ENCODE data around the gene CPED1.

The CPED1 gene

DNA sequence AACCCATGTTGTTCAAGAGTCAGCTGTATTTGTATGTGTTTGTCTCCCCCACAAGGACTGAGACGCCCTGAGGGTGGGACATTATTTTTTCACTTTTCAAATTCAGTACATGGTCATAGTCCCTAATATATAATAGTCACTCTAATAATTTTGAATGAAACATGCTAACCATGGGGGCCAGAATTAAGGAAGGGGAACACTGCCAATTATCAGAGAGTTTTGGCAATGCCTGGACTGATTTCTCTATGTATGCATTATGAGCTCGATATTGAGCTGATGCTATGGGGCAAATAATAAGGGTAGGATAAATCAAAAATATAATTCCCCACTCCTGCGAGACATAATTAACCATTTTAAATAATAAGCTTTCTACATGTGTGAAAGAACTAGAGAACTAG, 87.4 kb downstream of the CPED1 start:
- no peak for DNase-seq

DNA sequence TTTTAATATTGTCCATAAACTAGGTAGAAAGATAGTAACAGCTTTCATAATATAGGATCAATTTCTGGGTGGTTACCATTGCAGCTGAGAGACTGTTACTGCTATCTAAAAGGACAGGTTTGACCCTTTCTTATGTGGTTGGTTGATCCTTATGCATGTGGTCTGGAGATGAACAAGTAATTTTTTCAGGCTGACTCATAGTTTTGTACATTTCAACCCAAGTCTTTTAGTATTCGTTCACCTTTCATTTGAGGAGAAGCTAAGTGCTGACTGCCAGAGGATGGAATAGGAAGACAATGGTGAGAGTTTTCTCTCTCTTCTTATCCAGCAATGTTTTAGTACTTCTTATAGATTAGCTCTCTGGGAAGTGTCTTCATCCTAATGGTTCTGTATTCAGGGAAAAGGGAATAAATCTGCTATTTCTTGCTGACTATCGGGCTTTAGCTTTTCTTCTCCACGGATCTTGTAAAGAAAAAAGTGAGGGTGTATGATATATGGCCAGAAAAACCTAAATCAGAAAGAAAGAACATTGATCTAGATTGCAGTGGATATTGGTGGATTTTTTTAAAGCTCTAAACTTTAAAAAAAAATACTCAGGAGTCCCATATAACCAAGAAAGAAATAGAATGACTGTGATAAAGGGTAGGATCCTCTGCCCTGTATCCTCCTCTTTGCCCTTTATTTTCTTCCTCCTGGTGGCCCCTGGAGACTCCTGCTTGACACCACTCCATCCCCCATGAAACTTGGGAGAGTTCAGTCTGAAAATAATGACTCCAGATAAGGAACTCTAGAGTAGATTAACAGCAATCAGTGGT, 88.0 kb downstream of the CPED1 start:
- no peak for DNase-seq

DNA sequence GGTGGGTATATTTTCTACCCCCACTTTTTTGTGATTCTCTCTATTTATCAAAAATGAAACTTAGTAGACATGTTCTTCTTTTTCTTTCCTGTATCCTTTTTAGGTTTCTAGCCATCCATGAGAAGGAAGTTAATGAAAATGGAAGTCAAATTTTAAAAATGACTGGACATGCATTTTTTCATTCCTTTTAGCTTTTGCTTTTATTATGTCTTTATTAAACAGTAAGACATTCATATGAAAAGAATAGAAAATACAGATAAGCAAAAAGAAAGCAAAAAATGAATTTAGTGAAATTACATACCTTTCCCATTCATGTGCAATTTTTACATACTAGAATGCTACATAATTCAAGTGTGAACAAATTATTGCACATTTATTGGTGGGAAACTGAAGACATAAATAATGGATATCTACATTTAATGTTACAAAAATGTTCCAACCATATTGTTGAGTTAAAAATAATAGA, 88.7 kb downstream of the CPED1 start:
- no peak for DNase-seq

DNA sequence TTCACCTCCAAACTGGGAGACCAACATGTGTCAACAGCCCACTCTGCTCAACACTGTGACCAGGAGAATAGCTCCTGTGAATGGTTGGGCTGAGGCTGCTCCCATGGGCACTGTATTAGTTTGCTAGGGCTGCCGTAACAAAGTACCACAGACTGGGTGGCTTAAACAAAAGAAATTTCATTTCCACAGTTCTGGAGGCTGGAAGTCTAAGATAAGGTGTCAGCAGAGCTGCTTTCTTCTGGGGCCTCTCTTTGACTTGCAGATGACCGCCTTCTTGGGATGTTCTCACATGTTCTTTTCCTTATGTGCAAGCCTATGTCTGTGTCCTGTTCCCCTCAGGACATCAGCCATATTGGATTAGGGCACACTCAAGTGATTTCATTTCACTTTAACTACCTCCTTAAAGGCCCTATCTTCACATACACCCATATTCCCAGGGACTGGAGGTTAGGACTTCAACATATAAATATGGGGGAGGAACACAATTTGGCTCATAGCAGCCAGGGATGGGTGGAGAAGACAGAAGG, 90.3 kb downstream of the CPED1 start:
- DNase-seq: no peak

DNA sequence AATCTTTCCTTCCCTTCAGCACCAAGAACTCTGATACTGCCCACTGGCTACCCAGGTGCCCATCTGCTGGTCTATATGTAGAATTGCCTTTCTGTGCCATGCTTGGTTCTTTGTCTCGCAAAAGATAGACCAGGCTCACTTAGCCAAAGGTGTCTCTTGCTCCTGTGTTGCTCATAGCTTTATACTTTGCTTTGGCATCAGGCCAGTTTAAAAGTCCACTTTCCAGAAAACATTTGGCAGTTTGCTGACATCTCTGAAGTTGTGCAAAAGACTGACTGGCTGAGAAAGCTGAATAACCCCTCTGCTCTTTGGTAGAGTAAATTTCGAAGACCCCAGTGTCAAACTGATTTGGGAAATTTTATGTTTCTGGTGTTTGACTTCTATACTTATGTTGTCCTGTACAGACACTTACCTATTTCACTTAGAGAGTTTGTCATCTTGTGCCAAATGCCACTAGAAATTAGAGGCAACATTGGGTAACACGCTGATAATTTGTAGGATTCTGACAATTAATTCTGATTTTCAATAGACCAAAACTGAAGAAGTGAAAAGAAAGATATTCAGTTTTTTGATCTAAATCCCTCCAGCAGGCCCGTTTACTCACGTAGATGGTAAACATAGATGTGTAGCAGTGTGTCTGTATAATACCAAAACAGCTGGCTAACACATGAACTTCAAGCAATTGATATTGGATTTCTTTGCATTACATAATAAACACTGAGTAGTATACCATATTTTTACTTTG, 91.1 kb downstream of the CPED1 start:
- DNase-seq: no peak

DNA sequence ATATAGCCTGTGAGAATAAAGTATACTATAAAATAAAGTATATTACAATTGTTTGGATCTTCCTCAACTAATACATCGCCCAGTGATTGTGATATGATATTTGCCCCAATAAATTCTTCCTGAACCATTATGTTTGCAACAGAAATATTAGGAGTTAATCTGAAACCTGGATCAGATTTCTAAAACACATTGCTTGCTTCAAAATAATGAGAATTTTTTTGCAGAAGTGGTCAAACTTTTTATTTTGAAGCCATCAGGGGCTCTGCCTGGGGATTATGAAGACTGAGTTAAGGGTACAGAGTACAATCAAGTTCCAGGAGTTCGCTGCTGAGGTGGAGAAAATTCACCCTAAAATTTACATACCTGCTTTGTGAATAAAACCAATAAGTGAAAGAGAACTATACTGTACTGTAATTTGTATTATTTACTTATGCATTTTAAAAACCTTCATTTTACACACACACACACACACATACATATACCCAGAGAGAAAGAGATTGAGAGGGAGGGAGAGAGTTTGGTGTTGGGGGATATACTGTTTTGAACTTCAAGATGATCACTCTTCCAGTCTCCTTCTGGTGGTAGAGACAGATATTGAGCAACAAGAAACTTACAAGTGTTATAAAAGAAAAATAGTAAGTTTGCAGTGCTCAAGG, 91.9 kb downstream of the CPED1 start:
- no peak for DNase-seq

DNA sequence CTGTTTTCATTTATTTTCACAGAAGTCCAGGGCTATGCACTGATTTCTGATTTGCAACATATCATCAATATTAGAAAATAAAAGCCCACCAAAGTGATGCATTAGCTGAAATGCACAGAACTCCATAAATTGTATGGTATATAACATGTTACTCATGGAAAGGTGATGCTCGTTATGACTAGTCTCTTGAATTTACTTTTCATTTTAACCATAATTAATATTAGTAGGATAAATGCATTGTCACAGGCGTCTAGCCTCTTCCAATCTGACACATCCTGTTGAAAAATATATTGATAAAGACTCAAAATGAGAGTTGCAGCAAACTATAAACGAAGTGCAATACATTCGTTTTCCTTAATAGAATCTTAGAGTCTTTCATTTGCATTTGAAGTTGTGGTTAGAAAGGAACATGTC, 92.4 kb downstream of the CPED1 start:
- DNase-seq: no peak

DNA sequence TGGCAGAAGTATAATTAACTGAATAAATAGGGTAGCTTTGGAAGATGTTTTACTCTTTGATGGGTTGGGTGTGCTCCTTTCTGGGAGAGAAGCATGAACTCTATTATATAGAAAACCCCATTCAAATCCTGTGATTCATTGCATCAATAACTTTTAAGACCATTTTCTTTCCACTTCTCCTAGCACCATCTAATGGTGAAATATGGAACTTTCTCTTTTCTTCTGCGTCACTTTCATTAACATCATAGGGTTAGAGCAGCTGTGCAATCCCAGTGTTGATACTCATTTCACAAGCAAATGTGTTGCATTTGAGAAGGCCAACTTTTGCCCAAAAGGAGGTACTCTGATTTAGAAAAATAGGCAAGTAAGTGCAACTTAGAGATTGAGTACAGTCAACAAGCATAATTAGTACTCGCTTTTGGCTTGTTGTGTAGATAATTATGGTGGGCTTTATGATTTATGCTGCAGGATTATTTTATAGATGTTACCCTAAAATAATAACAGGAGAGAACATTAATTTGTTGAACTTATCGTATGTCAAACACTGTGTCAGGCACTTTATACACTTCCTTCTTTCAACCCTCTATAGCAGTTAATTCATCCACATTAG, 92.9 kb downstream of the CPED1 start:
- DNase-seq: no peak

DNA sequence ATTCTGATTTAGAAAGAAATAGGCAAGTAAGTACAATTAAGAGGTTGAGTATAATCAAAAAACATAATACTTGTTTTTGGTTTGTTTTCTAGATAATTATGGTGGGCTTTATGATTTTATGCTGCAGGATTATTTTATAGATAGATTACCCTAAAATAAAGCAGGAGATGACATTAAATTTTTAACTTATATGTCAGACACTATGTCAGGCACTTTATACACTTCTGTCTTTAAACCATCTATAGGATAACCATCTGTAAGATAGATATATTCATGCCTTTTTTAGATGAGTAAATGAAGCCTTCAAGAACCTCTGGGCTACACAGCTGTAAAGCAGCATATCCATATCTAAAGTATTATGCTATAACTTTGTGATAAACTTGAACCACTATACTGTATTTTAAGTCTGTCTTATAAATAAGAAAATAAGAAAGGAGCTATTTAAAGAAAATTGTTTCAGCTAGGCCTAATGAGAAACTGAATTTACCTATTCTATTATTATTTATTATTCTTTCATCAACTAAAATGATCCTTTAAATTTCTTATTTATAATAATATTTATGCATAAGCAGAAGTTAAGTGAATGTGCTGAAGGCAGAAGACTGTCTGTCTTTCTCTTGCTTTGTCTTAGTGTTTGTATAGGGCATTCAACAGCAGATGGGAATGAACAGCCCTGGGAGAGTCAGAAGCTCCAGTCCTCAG, 94.0 kb downstream of the CPED1 start:
- DNase-seq: no peak

DNA sequence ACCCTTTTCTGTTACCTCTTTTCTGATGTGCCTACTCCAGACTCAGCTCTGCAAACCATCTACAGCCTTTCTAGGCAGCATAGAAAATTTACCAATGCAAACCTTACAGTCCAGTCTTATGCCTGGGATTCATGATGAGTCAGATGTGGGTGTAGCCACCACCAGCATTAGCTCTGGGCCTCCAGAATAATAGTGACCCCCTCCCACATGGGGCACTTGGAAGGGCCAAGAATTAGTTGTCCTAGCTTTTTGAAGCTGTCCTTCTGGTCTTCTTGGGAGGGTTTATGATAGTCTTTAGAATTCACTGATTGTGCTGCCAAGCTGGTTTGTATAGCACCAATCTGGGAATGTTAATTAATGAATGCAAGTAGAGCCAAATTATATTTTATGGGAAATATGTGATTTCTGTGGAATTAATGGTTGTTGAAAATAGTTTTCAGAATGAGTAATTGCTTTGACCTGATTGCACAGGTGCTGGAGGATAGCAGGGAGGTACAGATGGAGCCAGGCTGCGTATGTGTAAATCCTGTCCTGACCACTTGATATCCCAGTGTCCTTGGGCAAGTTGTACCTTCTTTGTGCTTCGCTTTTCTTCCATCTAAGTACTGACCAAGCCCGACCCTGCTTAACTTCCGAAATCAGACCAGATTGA, 94.8 kb downstream of the CPED1 start:
- no peak for DNase-seq

DNA sequence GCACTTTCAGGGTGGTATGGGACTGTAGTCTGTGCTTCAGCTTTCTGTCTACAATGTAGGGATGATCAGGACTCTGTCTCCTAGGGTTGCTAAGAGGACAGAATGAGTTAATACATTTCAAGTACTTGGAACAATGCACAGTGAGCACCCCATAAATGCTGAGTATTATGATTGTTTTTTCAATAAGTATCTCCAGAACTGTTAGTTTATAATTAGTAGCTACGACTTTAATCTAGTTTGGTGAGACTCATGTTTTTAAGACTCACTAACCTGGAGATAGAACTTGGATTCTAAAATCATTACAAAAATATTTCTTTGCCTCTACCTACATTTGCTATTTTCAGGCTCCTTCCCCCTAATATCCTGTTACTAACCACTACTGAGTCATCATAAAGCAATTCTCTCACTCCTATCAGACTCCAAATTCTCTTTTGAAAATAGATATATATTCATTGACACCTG, 95.3 kb downstream of the CPED1 start:
- DNase-seq: no peak

DNA sequence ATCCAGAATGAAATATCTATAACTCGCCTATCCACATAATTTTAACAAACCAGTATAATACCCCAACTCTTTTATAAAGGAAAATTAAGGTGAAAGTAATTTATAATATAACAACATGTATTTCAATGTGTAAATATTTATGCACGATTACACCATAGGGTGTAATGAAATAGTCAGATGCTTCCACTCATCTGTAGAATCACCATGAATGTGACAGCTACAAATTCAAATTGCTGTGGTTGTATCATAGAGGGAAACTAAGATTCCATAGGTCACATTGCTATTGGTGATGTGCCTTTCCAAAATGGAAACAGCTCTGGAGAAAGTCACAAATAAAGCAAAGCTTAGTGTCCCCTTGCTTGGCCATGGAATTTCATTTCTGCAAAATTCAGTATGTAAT, 95.7 kb downstream of the CPED1 start:
- no peak for DNase-seq

DNA sequence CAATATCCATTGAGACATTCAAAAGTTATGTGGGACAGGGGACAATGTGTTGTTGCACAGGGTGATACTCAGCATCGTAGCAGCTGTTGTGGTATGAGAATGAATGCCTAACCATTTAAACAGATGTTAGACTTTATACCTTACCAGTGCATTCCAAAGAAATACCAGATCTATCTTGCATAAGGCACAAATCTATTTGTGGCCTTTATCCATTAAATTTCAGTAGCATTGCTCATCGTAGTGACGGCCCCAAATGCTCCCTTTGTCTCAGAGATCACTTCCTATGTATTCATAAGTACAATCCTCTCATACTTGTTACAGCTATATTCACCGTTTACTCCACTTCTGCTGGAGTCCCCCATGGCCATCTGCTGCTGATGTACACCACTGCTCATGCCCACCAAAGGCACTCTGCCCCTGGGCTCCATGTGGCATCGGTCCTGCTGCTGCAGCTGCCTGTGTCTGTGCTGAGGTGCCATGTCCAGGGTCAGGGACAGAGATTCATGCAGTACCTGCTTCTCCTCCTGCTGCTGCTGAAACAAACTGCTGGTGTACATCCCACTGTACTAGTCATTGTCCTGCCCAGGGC, 96.3 kb downstream of the CPED1 start:
- DNase-seq: no peak

DNA sequence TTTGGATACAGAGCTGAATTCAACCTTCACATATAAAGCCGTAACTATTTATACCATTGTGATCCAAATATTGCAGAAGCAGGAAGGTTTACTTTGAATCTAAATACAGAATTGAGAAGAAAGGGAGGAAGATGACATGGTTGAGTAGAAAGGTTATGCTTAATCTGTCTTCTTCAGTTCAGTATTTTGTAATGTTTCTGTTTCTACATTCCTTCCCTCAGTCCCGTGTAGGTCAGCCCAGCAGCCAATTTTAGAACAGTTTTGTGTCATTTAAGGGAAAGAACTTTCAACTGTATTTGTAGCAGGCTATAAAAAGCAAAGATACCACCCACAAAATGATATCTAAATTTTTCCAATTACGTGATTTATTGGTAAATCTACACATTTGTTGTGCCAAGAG, 97.4 kb downstream of the CPED1 start:
- no peak for DNase-seq

DNA sequence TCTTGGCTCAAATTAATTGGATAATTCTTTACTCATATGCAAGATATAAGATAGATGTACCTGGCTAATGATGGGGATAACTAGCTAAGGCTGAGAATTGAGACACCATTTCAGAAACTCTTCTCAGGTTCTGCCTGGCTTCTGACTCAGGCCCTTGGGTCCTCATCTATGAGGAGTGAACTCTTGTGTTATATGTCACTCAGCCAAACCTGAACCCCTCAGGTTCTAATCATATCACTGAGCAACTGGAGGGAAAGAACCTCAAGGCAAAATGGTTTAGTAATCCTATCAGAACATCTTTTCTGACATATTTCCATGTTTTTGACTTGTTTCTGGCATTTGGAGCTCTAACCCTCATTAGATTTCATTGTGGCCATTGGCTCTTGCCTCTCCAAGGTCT, 100.4 kb downstream of the CPED1 start:
- DNase-seq: no peak

DNA sequence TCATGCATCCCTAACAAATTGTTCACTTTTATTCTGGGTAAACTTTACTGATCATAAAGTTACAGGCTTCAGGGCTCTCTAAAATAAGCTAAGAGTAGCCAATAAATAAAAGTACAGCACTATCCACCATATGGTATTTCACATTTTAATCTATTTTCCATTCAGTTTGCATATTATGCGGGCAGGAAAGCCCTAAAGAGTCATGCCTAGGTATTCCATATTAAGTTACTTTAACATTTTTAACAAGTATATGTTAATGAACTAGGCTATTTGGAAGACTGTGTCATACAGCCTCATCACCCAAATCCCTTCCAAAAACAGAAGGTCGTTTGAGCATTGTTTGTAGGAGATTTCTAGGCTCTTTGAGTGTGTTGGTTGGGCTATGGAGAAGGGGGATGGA, 106.3 kb downstream of the CPED1 start:
- no peak for DNase-seq

DNA sequence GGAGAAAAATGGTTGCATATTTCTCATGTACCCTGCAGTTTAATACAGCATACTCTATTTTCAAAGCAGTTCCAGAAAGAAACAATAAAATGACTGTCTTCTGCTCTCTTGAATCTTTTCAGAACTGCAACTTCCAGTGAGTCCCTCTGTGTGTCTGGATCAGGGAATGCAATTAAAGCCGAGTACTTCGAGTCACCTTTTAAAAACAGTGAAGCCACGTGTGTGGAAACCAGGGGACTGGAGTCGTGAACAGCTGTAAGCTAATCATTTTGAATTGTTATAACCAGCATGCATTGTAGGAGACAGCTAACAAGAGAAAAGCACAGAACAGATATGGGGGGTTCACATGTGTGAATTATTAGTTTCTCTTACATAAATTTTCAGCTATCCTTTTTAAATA, 109.1 kb downstream of the CPED1 start:
- DNase-seq: no peak

DNA sequence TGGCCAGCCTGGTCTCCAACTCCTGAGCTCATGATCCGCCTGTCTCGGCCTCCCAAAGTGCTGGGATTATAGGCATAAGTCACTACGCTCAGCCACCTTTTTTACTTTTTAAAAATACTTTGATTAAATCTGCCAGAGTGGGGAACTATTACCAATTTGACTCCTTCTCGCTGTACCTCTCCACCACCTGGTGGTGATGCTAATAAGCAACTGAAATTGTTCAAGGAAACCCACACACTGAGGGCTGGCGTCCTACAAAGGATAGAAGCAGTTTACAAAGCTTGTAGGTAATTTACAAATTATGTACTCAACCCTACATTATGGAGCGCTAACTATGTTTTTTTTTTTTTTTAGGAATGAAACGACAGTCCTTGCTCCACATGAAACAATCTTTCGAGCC, 111.1 kb downstream of the CPED1 start:
- no peak for DNase-seq

DNA sequence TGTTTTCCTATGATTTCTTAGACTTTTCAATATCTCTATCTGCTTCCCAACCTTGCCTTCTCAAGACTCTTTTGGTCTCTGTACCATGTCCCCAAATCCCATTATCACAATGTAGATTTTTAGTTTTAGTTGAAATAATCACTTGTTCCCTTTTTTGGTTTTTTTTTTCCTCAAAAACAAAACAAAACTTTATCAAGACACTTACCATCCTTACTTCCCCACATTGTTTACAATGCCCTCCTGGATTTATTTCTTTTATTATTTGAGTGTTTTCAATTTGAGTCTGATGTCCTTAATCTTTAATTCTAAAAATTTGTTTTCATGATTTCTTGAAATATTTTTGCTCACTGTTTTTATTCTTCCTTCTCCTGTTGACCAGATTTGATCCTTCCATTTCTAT, 112.6 kb downstream of the CPED1 start:
- DNase-seq: no peak

DNA sequence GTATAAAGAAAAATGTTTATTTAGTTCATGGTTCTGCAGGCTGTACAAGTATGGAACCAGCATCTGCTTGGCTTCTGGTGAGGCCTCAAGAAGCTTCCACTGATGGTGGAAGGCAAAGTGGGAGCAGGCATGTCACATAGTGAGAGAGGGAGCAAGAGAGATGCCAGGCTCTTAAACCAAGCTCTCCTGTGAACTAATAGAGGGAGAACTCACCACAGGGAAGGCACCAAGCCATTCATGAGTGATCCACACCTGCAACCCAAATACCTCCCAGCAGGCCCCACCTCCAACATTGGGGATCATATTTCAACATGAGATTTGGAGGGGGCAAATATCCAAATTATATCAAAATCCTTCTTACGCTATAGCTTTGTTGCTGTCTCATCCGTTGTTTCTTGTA, 113.1 kb downstream of the CPED1 start:
- DNase-seq: no peak

DNA sequence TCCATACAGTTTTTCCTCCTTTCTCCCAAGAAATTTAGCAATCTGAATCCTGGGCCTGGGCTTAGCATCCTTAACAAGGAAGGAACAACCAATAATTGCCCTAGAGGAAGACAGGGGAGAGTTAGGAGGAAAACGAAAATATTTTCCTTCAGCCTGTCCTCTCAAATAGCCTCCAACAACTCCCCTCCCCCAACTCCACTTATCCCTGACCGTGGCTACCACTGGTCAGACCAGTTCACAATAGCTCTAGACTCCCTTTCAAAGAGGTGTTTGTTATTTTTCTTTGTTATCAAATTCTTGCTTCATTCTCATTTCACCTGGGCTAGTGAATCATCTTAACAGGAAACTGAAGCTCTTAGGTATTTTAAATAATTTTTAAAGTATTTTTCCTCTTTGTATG, 114.1 kb downstream of the CPED1 start:
- DNase-seq: no peak

DNA sequence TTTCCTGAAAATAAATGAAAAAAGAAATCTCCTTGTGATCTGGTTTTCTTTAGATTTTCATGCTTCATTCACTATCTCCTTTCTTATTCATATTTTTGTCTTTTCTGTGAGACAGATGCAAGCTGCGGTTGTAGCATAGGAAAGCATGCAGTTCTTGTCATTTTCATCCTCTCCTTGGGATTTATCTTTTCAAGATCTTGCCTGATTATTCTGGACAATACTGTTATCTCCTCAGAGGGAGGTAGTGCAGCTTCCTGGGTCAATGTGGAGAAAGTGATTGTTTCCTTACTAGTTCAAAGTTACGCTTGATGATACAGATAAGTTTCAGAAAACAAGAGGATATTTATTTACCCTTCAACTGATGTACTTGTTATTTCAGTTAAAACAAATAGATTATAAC, 114.6 kb downstream of the CPED1 start:
- DNase-seq: no peak
